Measurements from ENCODE around the gene PRPF6.

PRPF6 gene

GRCh38 chr20:64049060-64049877, 68.3 kb downstream of the PRPF6 start, which contains the start of gene SOX18:
Gene SOX18, minus strand, starts transcription at chr20:64049639. Its CDS starts 123 bp downstream, at chr20:64049516.
- TF ChIP-seq, protein P1, sequence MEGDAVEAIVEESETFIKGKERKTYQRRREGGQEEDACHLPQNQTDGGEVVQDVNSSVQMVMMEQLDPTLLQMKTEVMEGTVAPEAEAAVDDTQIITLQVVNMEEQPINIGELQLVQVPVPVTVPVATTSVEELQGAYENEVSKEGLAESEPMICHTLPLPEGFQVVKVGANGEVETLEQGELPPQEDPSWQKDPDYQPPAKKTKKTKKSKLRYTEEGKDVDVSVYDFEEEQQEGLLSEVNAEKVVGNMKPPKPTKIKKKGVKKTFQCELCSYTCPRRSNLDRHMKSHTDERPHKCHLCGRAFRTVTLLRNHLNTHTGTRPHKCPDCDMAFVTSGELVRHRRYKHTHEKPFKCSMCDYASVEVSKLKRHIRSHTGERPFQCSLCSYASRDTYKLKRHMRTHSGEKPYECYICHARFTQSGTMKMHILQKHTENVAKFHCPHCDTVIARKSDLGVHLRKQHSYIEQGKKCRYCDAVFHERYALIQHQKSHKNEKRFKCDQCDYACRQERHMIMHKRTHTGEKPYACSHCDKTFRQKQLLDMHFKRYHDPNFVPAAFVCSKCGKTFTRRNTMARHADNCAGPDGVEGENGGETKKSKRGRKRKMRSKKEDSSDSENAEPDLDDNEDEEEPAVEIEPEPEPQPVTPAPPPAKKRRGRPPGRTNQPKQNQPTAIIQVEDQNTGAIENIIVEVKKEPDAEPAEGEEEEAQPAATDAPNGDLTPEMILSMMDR (IDR thresholded peaks at IDR 0.05; ENCODE audit: insufficient read depth, low read depth, low read length, missing control alignments), result no peak
- no peak within 1 kb of the TSS for H3K4me3 ChIP-seq (ENCODE audit: low read length)
- DNase-seq (ENCODE audit: low read depth), result peak; percentile 53

- no peak for DNase-seq (ENCODE audit: low read depth)
These were observed 68.9 kb downstream of the PRPF6 start for GRCh38 chr20:64049878-64050260.

DNA sequence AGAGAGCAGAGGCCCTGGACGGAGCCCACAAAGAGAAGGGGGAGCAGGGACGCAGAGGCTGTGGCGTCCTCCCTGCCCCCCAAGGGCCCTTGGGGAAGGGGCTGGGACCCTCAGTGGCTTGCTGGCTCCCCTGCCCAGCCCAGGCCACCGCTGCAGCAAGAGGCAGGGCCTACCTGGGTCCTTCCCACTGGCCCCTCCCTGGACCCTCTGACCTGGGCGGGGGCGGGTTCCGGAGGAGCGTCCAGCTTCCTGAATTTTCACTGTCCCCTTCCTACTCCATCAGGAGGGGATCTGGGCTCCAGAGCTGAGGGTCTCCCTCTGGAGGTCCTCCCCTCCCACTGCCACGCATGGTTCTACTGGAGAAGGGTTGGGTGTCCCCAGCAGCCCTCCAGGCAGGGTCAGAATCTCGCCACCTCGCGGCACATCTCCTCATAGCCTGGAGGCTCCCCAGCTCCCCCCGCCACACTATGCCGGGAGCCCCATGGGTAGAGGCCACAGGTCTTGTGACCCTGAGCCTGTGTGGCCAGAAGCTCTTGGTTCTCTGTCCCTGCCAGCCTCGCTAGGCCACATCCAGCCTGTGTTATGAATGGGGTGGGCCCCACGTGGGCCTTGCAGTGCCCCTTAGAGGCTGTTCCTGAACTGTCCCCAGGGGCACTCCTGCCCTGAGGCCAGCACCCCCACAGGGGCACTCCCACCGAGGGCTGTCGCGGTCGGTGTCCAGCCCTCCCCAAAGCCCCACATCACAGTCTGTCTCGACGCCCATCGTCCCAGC, 69.5 kb downstream of the PRPF6 start:
- TF ChIP-seq, protein P1 (IDR thresholded peaks at IDR 0.05; ENCODE audit: insufficient read depth, low read depth, low read length, missing control alignments), result no peak
- no peak overlapping the region for H3K4me3 ChIP-seq (ENCODE audit: low read length)
- DNase-seq (ENCODE audit: low read depth), result no peak

More at GRCh38 chr20:64049878-64050260, 68.9 kb downstream of the PRPF6 start:
- H3K4me3 ChIP-seq (ENCODE audit: low read length), result no peak overlapping the region
- TF ChIP-seq, protein P1 (IDR thresholded peaks at IDR 0.05; ENCODE audit: insufficient read depth, low read depth, low read length, missing control alignments), result no peak

DNA sequence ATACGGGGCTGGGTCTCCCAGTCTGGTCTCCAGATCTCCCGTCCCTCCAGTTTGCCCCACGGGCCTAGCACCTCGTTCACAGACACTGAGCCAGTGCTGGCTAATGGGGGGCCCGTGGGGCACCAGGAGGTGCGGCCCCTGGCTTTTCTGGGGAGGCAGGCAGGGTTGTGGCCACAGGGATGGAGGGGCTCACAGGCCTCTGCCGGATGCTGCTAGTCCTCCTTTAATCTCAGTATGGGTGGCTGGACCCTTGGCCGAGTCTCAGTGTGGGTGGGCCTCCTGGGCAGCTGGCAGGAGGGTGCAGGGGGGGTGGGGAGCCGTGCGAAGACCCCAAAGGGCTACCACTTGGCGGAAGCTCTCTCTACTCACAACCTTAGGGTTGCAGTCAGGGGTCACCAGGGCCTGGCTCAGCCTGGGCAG, 70.1 kb downstream of the PRPF6 start:
- DNase-seq (ENCODE audit: low read depth), result no peak
- H3K4me3 ChIP-seq (ENCODE audit: low read length), result no peak overlapping the region
- TF ChIP-seq, protein P1 (IDR thresholded peaks at IDR 0.05; ENCODE audit: insufficient read depth, low read depth, low read length, missing control alignments), result no peak

DNA sequence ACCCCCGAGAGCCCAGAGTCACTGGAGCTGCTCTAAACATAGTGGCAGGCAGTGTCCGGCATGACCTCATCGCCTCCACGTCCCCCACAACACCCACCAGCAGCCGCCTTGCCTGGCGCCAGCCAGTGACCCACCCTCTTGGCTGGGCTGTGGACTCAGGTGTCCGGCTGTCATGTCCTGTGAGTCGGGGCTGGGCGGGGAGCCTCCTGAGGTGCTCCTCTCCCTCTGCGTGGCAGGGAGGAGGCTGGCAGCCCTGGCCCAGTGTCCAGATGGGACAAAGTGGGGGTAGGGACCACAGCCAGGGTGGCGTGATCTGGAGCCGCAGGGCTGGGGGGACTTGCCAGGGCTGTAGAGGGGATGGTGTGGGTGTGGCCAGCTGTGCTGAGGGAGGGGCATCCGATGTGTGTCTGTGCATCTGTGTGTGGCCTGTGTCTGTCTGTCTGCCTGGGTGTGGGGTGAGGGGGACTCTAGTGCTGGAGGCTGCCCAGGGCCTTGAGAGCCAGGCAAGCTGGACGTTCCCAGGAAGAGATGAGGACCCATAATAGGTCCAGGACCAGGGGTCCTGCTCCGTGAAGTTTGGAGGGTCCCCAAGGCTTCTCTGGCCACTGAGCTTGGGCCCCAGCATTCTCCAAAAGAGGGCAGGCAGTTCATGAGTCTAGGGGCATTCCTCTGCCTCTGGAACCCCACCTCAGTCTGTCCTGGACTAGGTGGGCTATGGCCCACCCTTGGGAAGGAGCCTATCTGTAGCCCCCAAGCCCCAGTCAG, 70.8 kb downstream of the PRPF6 start:
- no peak for DNase-seq (ENCODE audit: low read depth)
- TF ChIP-seq, protein P1 (IDR thresholded peaks at IDR 0.05; ENCODE audit: insufficient read depth, low read depth, low read length, missing control alignments), result no peak
- no peak overlapping the region for H3K4me3 ChIP-seq (ENCODE audit: low read length)

DNA sequence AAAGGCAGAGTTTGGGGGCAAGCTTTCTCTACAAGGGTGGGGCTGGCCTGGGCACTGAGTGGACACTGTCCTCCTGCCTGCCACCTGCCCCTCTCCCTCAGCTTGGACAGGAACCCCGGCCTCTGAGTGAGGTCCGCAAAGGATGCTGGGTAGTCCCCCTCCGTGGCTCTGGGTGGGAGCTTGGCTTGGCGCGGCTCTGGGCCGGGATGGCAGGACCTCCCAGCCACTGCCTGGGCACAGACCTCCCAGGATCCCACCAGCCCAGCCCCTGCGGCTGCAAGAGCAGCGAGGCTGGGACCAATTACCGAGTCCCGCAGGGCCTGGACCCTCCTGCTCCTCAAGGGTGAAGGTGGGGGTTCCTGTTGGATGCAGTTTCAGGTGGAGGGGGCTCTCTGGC, 71.4 kb downstream of the PRPF6 start:
- no peak for DNase-seq (ENCODE audit: low read depth)
- H3K4me3 ChIP-seq (ENCODE audit: low read length), result no peak overlapping the region
- TF ChIP-seq, protein P1 (IDR thresholded peaks at IDR 0.05; ENCODE audit: insufficient read depth, low read depth, low read length, missing control alignments), result no peak

All from epithelial cell of esophagus (primary cell).